Vagina (tissue), 2 donors: ENCODE measurements around the gene THSD7A.

Experiments
- POLR2A ChIP-seq, 2 donors: fragments of 450-650 bp; IDR thresholded peaks; one replicate each; pipeline ENCODE4 v1.6.1; 2017; ENCODE audit warnings: antibody characterized with exemption in 2 of 2, mild to moderate bottlenecking in 2 of 2, moderate library complexity in 2 of 2
- TF ChIP-seq, protein P1 (sequence below), 3 experiments: fragments of 450-650 bp in 2 of 3; fragments of 200-600 bp in 1 of 3; sonication (generic) in 1 of 3; IDR thresholded peaks; one replicate each; pipeline ENCODE4 v1.5.1; 2017 to 2019; ENCODE audit warnings: antibody characterized with exemption in 3 of 3, mild to moderate bottlenecking in 2 of 3, moderate library complexity in 2 of 3

DNA sequence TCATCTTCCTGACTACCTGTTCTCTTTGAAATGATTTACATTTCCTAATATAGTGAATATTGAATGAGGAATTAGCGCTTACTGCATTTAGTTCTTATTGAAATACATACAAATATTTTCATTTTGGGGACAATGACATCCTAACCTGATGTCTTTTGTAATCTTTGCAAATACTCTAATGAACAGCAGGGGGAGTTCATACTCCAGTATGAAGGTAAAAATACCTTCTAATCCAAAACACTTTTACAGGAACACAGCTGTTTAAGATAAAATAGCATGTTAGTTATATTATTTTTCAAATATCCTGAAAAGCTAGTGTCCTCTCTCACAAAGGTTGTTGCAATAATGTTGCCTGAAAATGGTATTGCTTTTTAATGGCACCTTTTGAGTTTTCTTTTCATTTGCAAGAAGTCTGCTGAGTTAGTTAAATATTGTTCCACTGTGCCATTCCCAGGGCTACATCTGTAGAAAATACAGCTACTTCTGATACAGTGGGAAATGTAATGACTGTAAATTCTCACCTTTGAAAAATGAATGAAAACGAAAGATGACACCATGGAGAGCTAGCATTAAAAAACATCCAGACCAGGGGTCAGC, 458.4 kb downstream of the THSD7A start:
- TF ChIP-seq, protein P1, sequence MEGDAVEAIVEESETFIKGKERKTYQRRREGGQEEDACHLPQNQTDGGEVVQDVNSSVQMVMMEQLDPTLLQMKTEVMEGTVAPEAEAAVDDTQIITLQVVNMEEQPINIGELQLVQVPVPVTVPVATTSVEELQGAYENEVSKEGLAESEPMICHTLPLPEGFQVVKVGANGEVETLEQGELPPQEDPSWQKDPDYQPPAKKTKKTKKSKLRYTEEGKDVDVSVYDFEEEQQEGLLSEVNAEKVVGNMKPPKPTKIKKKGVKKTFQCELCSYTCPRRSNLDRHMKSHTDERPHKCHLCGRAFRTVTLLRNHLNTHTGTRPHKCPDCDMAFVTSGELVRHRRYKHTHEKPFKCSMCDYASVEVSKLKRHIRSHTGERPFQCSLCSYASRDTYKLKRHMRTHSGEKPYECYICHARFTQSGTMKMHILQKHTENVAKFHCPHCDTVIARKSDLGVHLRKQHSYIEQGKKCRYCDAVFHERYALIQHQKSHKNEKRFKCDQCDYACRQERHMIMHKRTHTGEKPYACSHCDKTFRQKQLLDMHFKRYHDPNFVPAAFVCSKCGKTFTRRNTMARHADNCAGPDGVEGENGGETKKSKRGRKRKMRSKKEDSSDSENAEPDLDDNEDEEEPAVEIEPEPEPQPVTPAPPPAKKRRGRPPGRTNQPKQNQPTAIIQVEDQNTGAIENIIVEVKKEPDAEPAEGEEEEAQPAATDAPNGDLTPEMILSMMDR (IDR thresholded peaks at IDR 0.05) = no peak
- TF ChIP-seq POLR2A (IDR thresholded peaks at IDR 0.05) = no peak
